KMS-11 (cell line): ENCODE results near the gene RORB.

ENCODE experiments used
- H2AFZ ChIP-seq: fragments of 200-600 bp; sonication (generic); 2 replicates; pipeline ENCODE4 v1.6.1; 2016; ENCODE audit warnings: antibody characterized with exemption, mixed run types, low read depth
- H3K27ac ChIP-seq: fragments of 200-600 bp; sonication (generic); 2 replicates; pipeline ENCODE4 v1.6.1; 2016; ENCODE audit warnings: mild to moderate bottlenecking, mixed run types
- H3K27me3 ChIP-seq: fragments of 200-600 bp; sonication (generic); 2 replicates; pipeline ENCODE4 v1.6.1; 2017; ENCODE audit warnings: mild to moderate bottlenecking, low read depth, mixed run types, moderate library complexity; ENCODE audit not compliant: insufficient read depth
- H3K36me3 ChIP-seq: fragments of 200-600 bp; sonication (generic); 2 replicates; pipeline ENCODE4 v1.6.1; 2017; ENCODE audit warnings: mild to moderate bottlenecking, mixed run types; ENCODE audit not compliant: insufficient read depth
- H3K4me1 ChIP-seq: fragments of 200-600 bp; sonication (generic); 2 replicates; pipeline ENCODE4 v1.6.1; 2016; ENCODE audit warnings: mild to moderate bottlenecking, low read depth, mixed run types; ENCODE audit not compliant: poor library complexity, severe bottlenecking
- H3K4me2 ChIP-seq: fragments of 200-600 bp; sonication (generic); 2 replicates; pipeline ENCODE4 v1.7.0; 2016; ENCODE audit warnings: mild to moderate bottlenecking, mixed run types
- H3K4me3 ChIP-seq: fragments of 200-600 bp; sonication (generic); IDR thresholded peaks from 2 replicates; pipeline ENCODE4 v1.6.1; 2017; ENCODE audit warnings: low read depth, low read length, mixed read lengths; ENCODE audit not compliant: insufficient read depth
- H3K79me2 ChIP-seq: fragments of 200-600 bp; sonication (generic); 2 replicates; pipeline ENCODE4 v1.6.1; 2016; ENCODE audit warnings: low read depth, mixed run types; ENCODE audit not compliant: insufficient read depth
- H3K9ac ChIP-seq: fragments of 200-600 bp; sonication (generic); 2 replicates; pipeline ENCODE4 v1.6.1; 2016; ENCODE audit warnings: mild to moderate bottlenecking, mixed run types
- H4K20me1 ChIP-seq: fragments of 200-600 bp; sonication (generic); 2 replicates; pipeline ENCODE4 v1.6.1; 2016; ENCODE audit warnings: mild to moderate bottlenecking, mixed run types; ENCODE audit not compliant: insufficient read depth
- CTCF ChIP-seq: fragments of 200-600 bp; sonication (generic); conservative IDR thresholded peaks from 2 replicates; pipeline ENCODE4 v1.6.1; 2017; ENCODE audit warnings: low read depth, mild to moderate bottlenecking, antibody characterized with exemption, low read length, moderate library complexity, mixed read lengths

Gene RORB

DNA sequence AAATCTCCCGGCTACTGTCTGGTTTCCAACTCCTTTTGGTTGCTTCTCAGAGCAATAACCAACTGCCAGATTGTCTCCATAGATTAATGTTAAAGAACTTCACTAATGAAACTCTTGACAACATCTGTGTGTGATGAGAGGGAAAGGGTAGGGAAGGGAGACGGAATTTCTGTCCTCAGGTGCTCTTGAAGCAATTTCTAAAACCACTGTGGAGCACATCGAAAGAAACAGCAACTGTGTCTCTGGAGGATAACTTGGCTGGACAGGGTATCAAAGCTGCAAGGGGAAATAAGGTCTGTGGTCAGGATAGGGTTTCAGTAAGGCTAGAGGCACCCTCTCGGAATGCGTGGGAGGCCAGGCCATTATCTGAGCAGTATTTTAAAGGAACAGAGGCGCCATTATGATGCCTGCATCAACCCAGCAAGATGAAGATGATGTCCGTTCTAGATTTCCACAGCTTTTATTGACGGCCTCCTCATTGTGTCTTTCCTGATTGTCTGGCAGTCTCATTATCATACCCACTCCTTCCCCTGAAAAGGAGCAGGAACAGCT, 76.6 kb downstream of the RORB start:
- peaks cover 61% of the 10 kb centered on the region for H3K4me1 ChIP-seq
- H3K4me3 ChIP-seq, result no peak overlapping the region
- peak overlapping the region; percentile 53; the same call in 1 of the 2 replicates for H2AFZ ChIP-seq
- H3K36me3 ChIP-seq, result no peaks in the 10 kb centered on the region
- TF ChIP-seq CTCF, result no peak
- peak overlapping the region; percentile 97 for H3K4me2 ChIP-seq
- no peaks in the 10 kb centered on the region for H3K79me2 ChIP-seq
- H4K20me1 ChIP-seq, result no peaks in the 10 kb centered on the region
- no peaks in the 10 kb centered on the region for H3K27me3 ChIP-seq
- H3K27ac ChIP-seq, result peak overlapping the region; percentile 65
- no peak overlapping the region; the same call in 1 of the 2 replicates for H3K9ac ChIP-seq

DNA sequence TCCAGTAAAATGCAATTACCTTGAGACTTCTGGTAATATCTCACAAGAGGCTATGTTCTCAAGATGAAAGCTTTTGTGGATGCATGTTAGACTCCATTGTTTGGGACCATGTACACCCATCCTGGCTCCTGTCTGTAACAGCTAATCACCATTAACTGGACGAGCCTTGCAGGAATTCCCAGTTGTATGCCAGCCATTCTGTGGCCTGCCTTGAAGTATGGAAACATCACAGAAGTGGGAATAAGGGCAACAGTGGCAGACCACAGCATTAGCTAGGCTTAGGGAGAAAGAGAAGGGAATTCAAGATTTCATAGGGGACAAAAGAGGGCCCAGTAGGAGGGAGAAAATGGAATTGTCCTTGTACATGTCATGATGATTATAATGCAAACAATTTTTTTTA, 79.0 kb downstream of the RORB start:
- peaks cover 59% of the 10 kb centered on the region for H3K4me1 ChIP-seq
- TF ChIP-seq CTCF, result no peak
- no peak overlapping the region for H3K27ac ChIP-seq
- H3K9ac ChIP-seq, result no peak overlapping the region
- H3K79me2 ChIP-seq, result no peaks in the 10 kb centered on the region
- H3K4me3 ChIP-seq, result no peak overlapping the region
- no peaks in the 10 kb centered on the region for H3K36me3 ChIP-seq
- no peak overlapping the region for H3K4me2 ChIP-seq
- H2AFZ ChIP-seq, result no peak overlapping the region
- no peaks in the 10 kb centered on the region for H3K27me3 ChIP-seq
- no peaks in the 10 kb centered on the region for H4K20me1 ChIP-seq

DNA sequence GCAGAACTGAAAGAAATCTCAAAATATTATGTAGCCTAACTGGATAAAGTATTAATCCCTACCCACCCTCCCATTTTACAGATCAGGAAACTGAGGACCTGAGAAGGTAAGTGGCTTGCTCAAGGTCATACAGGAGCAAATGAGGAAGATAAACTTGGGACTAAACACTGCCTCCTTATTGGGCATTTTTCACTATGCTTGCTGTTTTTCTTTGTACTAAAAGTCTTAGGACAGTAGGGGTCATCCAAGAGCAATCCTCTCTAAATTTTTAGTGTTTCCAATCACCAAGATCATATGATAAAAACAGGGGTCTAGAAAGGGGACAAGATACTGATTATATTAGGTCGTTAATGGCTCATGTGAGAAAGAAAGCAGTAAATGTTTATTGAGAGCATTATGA, 80.8 kb downstream of the RORB start:
- TF ChIP-seq CTCF, result peak; percentile 43
- no peak overlapping the region for H3K27ac ChIP-seq
- no peaks in the 10 kb centered on the region for H3K27me3 ChIP-seq
- no peak overlapping the region for H2AFZ ChIP-seq
- H4K20me1 ChIP-seq, result no peaks in the 10 kb centered on the region
- H3K4me2 ChIP-seq, result no peak overlapping the region
- H3K4me1 ChIP-seq, result peaks cover 41% of the 10 kb centered on the region
- H3K4me3 ChIP-seq, result no peak overlapping the region
- H3K9ac ChIP-seq, result no peak overlapping the region
- no peaks in the 10 kb centered on the region for H3K36me3 ChIP-seq
- H3K79me2 ChIP-seq, result no peaks in the 10 kb centered on the region

- Histone ChIP-seq H2AFZ (no peak overlapping the region), H3K4me2 (peak overlapping the region; percentile 72), H3K27me3 (no peaks in the 10 kb centered on the region), H3K79me2 (peaks cover 4% of the 10 kb centered on the region; the same call in 1 of the 2 replicates), H3K4me3 (no peak overlapping the region), H3K9ac (no peak overlapping the region), H3K36me3 (no peaks in the 10 kb centered on the region), H4K20me1 (no peaks in the 10 kb centered on the region), H3K27ac (peak overlapping the region; percentile 19; the same call in 1 of the 2 replicates), H3K4me1 (peaks cover 33% of the 10 kb centered on the region)
- TF ChIP-seq CTCF, result no peak
Observed at GRCh38 chr9:74589576-74589975, 92.4 kb downstream of the RORB start.
